ENCODE data around the gene TCAIM.

TCAIM gene

DNA sequence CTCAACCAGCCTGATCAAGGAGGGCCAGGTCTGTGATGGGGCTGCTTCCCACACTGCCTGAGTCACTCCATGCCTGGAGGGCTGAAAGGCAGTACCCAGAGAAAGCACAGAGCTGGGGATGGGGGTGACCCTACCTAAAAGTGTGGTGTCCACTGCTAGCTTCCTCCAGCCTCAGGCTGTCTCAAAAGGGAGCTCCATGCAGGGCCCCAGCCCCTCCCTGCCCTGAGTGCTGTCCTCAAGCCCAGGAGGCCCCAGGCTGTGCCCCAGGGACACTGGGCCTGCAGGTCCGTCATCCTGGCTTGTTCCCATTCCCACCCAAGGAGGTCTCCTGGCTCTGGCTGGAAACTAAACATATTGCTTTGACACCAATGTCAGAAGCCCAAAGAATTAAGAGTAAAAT, 82.1 kb downstream of the TCAIM start:
- H3K4me2 ChIP-seq, result no peak overlapping the region

DNA sequence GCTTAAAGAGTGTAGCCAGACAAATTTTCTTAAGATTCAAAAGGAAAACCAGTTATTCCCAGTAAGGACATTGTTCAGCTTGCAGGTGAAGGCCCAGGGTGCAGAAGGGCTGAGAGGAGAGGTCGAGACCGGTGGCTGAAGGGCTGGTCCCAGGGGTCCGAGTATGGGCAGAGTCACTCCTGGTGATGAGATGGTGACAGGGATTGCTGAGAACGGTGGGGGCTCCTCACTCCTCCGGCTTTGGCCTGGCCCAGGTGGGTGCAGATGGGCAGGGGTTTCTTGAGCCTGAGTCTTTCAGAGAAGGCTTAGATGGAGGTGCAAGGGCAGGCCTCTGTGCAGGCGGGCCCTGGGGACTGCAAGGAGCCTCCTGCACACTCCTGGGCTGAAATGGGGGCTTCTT, 82.7 kb downstream of the TCAIM start:
- Histone ChIP-seq H3K9ac (no peak overlapping the region), H4K20me1 (no peaks in the 10 kb centered on the region), H3K9me3 (no peaks in the 10 kb centered on the region), H3K4me3 (no peak overlapping the region), H3K4me2 (no peak overlapping the region), H3K27ac (no peak overlapping the region), H3K36me3 (no peaks in the 10 kb centered on the region), H3K4me1 (no peaks in the 10 kb centered on the region), H3K27me3 (no peaks in the 10 kb centered on the region)
- no peak for TF ChIP-seq Cebpa-rat (IDR thresholded peaks at IDR 0.05)

More for the DNA sequence above, 82.1 kb downstream of the TCAIM start:
- Histone ChIP-seq H3K27ac (no peak overlapping the region), H3K36me3 (no peaks in the 10 kb centered on the region), H3K27me3 (no peaks in the 10 kb centered on the region), H3K9me3 (no peaks in the 10 kb centered on the region), H3K4me3 (no peak overlapping the region), H3K9ac (no peak overlapping the region), H3K4me1 (no peaks in the 10 kb centered on the region), H4K20me1 (no peaks in the 10 kb centered on the region)
- TF ChIP-seq Cebpa-rat (IDR thresholded peaks at IDR 0.05), result no peak

DNA sequence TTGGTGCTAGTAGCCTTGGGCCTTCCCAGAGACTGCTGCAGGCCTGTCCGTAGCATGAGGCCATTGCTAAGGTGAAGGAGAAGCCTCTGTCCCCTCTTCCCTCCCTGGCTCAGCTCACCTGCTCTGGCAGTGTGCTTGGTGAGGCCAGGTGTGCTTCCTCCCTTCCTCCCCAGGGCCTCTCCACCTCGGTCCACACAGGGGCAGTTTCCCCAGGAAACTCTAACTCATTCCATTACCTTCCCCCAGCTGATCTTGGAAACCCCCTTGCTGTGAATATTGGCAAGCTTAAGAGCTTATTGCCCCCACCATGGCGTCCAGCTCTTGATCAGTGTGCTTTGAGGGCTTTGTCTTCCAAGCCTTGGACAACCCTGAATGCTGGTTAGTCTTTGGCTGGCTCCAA, 86.2 kb downstream of the TCAIM start:
- no peaks in the 10 kb centered on the region for H4K20me1 ChIP-seq
- H3K4me3 ChIP-seq, result no peak overlapping the region
- no peak overlapping the region for H3K4me2 ChIP-seq
- H3K9me3 ChIP-seq, result no peaks in the 10 kb centered on the region
- no peaks in the 10 kb centered on the region for H3K36me3 ChIP-seq
- H3K9ac ChIP-seq, result no peak overlapping the region
- no peak overlapping the region for H3K27ac ChIP-seq
- H3K27me3 ChIP-seq, result no peaks in the 10 kb centered on the region
- TF ChIP-seq Cebpa-rat (IDR thresholded peaks at IDR 0.05), result no peak
- no peaks in the 10 kb centered on the region for H3K4me1 ChIP-seq

DNA sequence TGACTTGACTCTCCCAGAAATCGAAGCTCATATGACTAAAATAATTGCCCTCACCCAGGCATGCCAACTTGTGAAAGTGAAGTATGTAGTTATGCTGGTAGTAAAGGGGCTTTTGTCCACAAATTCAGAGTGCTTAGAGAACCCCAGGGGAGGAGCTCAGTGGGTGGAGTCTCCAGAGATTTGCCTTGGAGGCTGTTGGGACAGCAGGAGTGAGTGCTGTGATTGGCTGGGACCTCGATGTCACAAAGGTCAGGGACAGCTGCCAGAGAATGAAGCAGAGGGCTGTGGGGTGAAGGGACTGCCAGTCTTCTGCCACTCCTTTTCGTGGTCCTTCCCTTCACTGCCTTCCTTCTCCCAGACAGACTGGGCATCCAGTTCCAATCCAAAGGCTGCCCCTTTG, 89.1 kb downstream of the TCAIM start:
- Histone ChIP-seq H4K20me1 (no peaks in the 10 kb centered on the region), H3K27ac (no peak overlapping the region), H3K36me3 (no peaks in the 10 kb centered on the region), H3K4me2 (no peak overlapping the region), H3K9me3 (no peaks in the 10 kb centered on the region), H3K4me3 (no peak overlapping the region), H3K9ac (no peak overlapping the region), H3K27me3 (no peaks in the 10 kb centered on the region), H3K4me1 (no peaks in the 10 kb centered on the region)
- TF ChIP-seq Cebpa-rat (IDR thresholded peaks at IDR 0.05), result no peak

DNA sequence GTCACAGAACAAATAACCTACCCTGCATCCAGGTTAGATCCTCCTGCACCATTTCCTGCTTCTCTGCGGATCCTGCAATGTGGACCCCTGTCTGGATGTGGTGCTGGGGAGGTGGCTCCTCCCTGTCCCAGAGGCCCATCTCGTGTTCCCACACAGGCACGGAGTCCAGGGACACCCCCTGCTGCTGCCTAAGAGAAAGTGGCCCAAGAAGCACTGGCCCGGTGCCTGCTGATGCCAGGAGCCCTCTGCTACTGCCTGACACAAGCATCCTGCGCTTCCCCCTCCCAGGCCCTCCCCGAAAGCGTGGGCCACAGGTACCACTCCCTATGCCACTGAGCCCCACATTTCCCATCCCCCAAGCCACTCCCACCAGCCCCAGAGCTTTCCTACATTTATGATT, 90.3 kb downstream of the TCAIM start:
- Histone ChIP-seq H3K4me1 (no peaks in the 10 kb centered on the region), H3K9ac (no peak overlapping the region), H3K4me3 (no peak overlapping the region), H3K36me3 (no peaks in the 10 kb centered on the region), H3K9me3 (no peaks in the 10 kb centered on the region), H3K4me2 (no peak overlapping the region), H3K27me3 (no peaks in the 10 kb centered on the region), H4K20me1 (no peaks in the 10 kb centered on the region), H3K27ac (no peak overlapping the region)
- TF ChIP-seq Cebpa-rat (IDR thresholded peaks at IDR 0.05), result no peak

DNA sequence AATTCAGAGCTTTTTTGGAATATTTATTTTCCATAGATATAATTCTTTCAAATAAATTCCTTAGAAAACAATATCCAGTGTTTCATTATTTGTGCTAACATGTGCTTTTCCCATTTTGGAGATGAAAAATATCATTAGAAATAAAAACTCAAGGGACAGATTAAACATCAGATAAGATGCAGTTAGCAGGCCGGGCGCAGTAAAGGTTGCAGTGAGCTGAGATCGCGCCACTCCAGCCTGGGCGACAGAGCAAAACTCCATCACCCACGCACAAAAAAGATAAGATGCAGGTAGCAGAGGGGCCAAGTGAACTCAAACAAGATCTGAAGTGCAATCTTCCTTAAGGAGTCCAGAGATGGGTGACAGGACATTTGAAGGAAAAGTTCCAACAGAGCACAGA, 90.9 kb downstream of the TCAIM start:
- no peaks in the 10 kb centered on the region for H3K9me3 ChIP-seq
- no peaks in the 10 kb centered on the region for H4K20me1 ChIP-seq
- no peak overlapping the region for H3K4me3 ChIP-seq
- no peak for TF ChIP-seq Cebpa-rat (IDR thresholded peaks at IDR 0.05)
- no peak overlapping the region for H3K27ac ChIP-seq
- no peak overlapping the region for H3K9ac ChIP-seq
- H3K4me2 ChIP-seq, result no peak overlapping the region
- no peaks in the 10 kb centered on the region for H3K4me1 ChIP-seq
- H3K27me3 ChIP-seq, result no peaks in the 10 kb centered on the region
- no peaks in the 10 kb centered on the region for H3K36me3 ChIP-seq

DNA sequence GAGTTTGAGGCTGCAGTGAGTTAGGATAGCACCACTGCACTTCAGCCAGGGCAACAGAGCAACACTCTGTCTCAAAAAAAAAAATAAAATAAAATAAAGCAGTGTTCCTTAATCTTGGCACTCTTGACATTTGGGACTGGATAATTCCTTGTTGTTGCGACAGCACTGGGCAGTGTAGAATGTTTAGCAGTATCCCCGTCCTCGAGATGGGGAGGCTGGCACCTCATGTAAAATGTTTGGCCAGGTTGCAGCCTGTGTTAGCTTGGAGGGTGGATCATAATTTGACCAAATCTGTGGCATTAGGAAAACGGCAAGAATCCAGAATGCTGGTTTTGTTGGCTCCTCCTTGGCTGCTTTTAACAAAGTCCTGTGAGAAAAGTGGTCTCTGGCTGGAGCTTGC, 91.9 kb downstream of the TCAIM start:
- TF ChIP-seq Cebpa-rat (IDR thresholded peaks at IDR 0.05), result no peak
- Histone ChIP-seq H4K20me1 (no peaks in the 10 kb centered on the region), H3K27me3 (no peaks in the 10 kb centered on the region), H3K27ac (no peak overlapping the region), H3K4me3 (no peak overlapping the region), H3K9me3 (no peaks in the 10 kb centered on the region), H3K36me3 (no peaks in the 10 kb centered on the region), H3K4me1 (no peaks in the 10 kb centered on the region), H3K4me2 (no peak overlapping the region), H3K9ac (no peak overlapping the region)

DNA sequence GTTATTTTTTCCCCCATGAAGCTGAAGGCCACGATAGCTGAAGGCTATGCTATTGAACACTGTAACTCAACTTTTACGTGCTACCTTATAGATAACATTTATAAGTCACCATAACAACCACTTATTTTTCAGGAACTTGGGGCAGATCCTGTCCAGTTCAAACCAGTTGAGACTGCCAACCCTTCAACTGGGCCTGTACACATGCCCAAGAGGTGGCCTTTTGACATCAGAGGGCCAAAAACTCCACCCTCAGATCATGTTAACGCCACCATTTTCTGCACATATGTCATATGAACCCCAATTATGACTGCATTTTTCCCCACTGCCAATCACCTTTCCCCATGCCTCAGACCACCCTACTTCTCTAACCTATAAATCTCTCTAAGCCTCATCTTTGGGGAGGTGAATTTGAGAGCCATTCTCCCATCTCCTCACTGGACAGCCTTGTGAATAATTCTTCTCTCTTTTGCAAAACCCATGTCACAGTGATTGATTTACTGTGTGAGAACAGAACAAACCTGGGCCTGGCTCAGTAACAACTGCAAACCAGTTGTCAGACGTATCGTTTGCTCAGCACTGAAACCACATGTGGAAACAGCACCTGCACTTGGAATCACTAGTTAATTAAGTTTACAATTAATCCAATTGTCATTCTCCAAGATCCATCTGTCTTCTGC, 96.4 kb downstream of the TCAIM start:
- Histone ChIP-seq H3K9me3 (no peaks in the 10 kb centered on the region), H3K36me3 (peaks cover 9% of the 10 kb centered on the region; the same call in 1 of the 2 replicates), H3K4me2 (no peak overlapping the region), H4K20me1 (no peaks in the 10 kb centered on the region), H3K9ac (no peak overlapping the region), H3K27me3 (no peaks in the 10 kb centered on the region), H3K4me1 (peaks cover 11% of the 10 kb centered on the region), H3K4me3 (no peak overlapping the region), H3K27ac (no peak overlapping the region)
- no peak for TF ChIP-seq Cebpa-rat (IDR thresholded peaks at IDR 0.05)

DNA sequence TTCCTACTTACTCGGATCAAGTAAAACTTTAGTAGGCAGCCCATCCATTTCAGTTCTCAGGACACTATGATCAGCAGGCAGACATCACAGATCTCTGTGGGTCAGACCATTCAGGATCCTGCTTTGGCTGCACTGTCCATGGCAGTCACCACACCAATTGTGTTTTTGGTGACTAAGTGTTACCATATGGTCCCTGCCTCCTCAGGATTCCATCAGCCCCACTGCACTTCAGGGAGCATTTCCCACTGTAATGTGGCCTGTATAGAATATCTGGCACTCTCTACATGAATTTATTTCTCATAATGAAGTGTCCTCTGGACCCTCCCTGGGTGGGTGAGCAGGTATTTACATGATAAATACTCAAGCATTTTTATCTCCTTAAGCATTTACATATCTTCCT, 97.6 kb downstream of the TCAIM start:
- Histone ChIP-seq H3K4me2 (no peak overlapping the region), H3K9me3 (no peaks in the 10 kb centered on the region), H4K20me1 (no peaks in the 10 kb centered on the region), H3K27me3 (no peaks in the 10 kb centered on the region), H3K36me3 (peaks cover 11% of the 10 kb centered on the region; the same call in 1 of the 2 replicates), H3K27ac (no peak overlapping the region), H3K4me3 (no peak overlapping the region), H3K9ac (no peak overlapping the region), H3K4me1 (peaks cover 23% of the 10 kb centered on the region)
- no peak for TF ChIP-seq Cebpa-rat (IDR thresholded peaks at IDR 0.05)

DNA sequence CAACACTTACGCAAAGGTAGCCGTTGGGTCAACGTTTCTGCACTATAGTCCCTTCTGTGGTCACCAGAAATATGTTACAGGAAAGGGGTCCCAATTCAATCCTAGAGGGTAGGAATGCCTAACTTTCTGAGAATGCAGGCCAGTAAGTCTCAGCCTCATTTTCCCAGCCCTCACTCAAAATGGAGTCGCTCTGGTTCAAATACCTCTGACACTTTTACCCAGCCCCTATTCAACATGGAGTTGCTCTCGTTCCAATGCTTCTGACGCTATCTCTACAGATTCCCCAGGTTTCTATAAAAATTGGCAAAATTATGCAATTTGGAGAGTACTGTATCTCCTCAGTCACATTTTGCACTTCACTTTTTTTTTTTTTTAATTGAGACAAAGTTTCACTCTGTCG, 99.2 kb downstream of the TCAIM start:
- Histone ChIP-seq H3K9me3 (no peaks in the 10 kb centered on the region), H4K20me1 (no peaks in the 10 kb centered on the region), H3K9ac (no peak overlapping the region), H3K27me3 (no peaks in the 10 kb centered on the region), H3K27ac (no peak overlapping the region), H3K4me2 (no peak overlapping the region), H3K4me3 (no peak overlapping the region), H3K36me3 (peaks cover 28% of the 10 kb centered on the region), H3K4me1 (peaks cover 25% of the 10 kb centered on the region)
- no peak for TF ChIP-seq Cebpa-rat (IDR thresholded peaks at IDR 0.05)
